ENCODE results near the gene SCAF11.
A peak's percentile ranks its signal among the peaks of the same experiment; 100 is the strongest.

Gene SCAF11

GRCh38 chr12:45928309-45928708, 62.1 kb downstream of the SCAF11 start:
- H3K4me3 ChIP-seq (ENCODE audit: low read depth, low read length), result no peak overlapping the region
- TF ChIP-seq MAX (IDR thresholded peaks at IDR 0.05; ENCODE audit: low read depth, low read length) (no peak), MYC (IDR thresholded peaks at IDR 0.05; ENCODE audit: low read depth, low read length) (no peak), POLR2A (IDR thresholded peaks at IDR 0.05; ENCODE audit: extremely low read depth, insufficient read length) (no peak), CTCF (IDR thresholded peaks at IDR 0.05; ENCODE audit: low read depth, low read length) (no peak)
- no peak for DNase-seq (ENCODE audit: low read depth)

GRCh38 chr12:45918818-45919217, 71.6 kb downstream of the SCAF11 start:
- no peak for DNase-seq (ENCODE audit: low read depth)
- TF ChIP-seq MYC (IDR thresholded peaks at IDR 0.05; ENCODE audit: low read depth, low read length), result no peak
- TF ChIP-seq POLR2A (IDR thresholded peaks at IDR 0.05; ENCODE audit: extremely low read depth, insufficient read length), result no peak
- TF ChIP-seq MAX (IDR thresholded peaks at IDR 0.05; ENCODE audit: low read depth, low read length), result no peak
- TF ChIP-seq CTCF (IDR thresholded peaks at IDR 0.05; ENCODE audit: low read depth, low read length), result no peak
- H3K4me3 ChIP-seq (ENCODE audit: low read depth, low read length), result no peak overlapping the region

GRCh38 chr12:45915405-45915804, 75.0 kb downstream of the SCAF11 start:
- H3K4me3 ChIP-seq (ENCODE audit: low read depth, low read length), result no peak overlapping the region
- no peak for TF ChIP-seq CTCF (IDR thresholded peaks at IDR 0.05; ENCODE audit: low read depth, low read length)
- TF ChIP-seq POLR2A (IDR thresholded peaks at IDR 0.05; ENCODE audit: extremely low read depth, insufficient read length), result no peak
- TF ChIP-seq MYC (IDR thresholded peaks at IDR 0.05; ENCODE audit: low read depth, low read length), result no peak
- no peak for TF ChIP-seq MAX (IDR thresholded peaks at IDR 0.05; ENCODE audit: low read depth, low read length)
- no peak for DNase-seq (ENCODE audit: low read depth)

- H3K4me3 ChIP-seq (ENCODE audit: low read depth, low read length), result no peak overlapping the region
- peak; percentile 30 for DNase-seq (ENCODE audit: low read depth)
- TF ChIP-seq CTCF (IDR thresholded peaks at IDR 0.05; ENCODE audit: low read depth, low read length), result no peak
- no peak for TF ChIP-seq MAX (IDR thresholded peaks at IDR 0.05; ENCODE audit: low read depth, low read length)
- no peak for TF ChIP-seq MYC (IDR thresholded peaks at IDR 0.05; ENCODE audit: low read depth, low read length)
- no peak for TF ChIP-seq POLR2A (IDR thresholded peaks at IDR 0.05; ENCODE audit: extremely low read depth, insufficient read length)
Observed at GRCh38 chr12:45914090-45914489, 76.3 kb downstream of the SCAF11 start.

GRCh38 chr12:45913631-45914030, 76.7 kb downstream of the SCAF11 start:
- no peak for DNase-seq (ENCODE audit: low read depth)
- no peak for TF ChIP-seq MYC (IDR thresholded peaks at IDR 0.05; ENCODE audit: low read depth, low read length)
- no peak overlapping the region for H3K4me3 ChIP-seq (ENCODE audit: low read depth, low read length)

- TF ChIP-seq MYC (IDR thresholded peaks at IDR 0.05; ENCODE audit: low read depth, low read length) (no peak), CTCF (IDR thresholded peaks at IDR 0.05; ENCODE audit: low read depth, low read length) (no peak), POLR2A (IDR thresholded peaks at IDR 0.05; ENCODE audit: extremely low read depth, insufficient read length) (no peak), MAX (IDR thresholded peaks at IDR 0.05; ENCODE audit: low read depth, low read length) (no peak)
- no peak overlapping the region for H3K4me3 ChIP-seq (ENCODE audit: low read depth, low read length)
- no peak for DNase-seq (ENCODE audit: low read depth)
Observed at GRCh38 chr12:45912774-45913173, 77.6 kb downstream of the SCAF11 start.

Measured in NB4 (cell line).